SIG-M5 treated with dmso at 0.1 percent for 504 hours (cell line): ENCODE measurements around the gene MAST4.
A peak's percentile ranks its signal among the peaks of the same experiment; 100 is the strongest.
"Not testable (repeated sequence)": the region's sequence is repeated elsewhere in the genome, so short reads cannot be mapped to it uniquely, and the experiment has no call there.

ENCODE experiments used
- DNase-seq: peaks from one replicate; lab custom pipeline; 2025; ENCODE audit not compliant: unreplicated experiment; lab: John Stamatoyannopoulos, UW

Gene MAST4

GRCh38 chr5:66805514-66806430 is 209.6 kb downstream of the MAST4 start:
- no peak for DNase-seq

- peak; percentile 9 for DNase-seq
Observed at GRCh38 chr5:66807743-66808142, 211.6 kb downstream of the MAST4 start.

- no peak for DNase-seq
Observed at GRCh38 chr5:66808663-66809062, 212.5 kb downstream of the MAST4 start.

GRCh38 chr5:66810151-66810550 is 214.0 kb downstream of the MAST4 start:
- no peak for DNase-seq

GRCh38 chr5:66810848-66811261 is 214.7 kb downstream of the MAST4 start:
- DNase-seq: peak; percentile 28

GRCh38 chr5:66812291-66812690 is 216.1 kb downstream of the MAST4 start:
- no peak for DNase-seq

GRCh38 chr5:66813306-66813705 is 217.1 kb downstream of the MAST4 start:
- no peak for DNase-seq

- DNase-seq: peak; percentile 44
Observed at GRCh38 chr5:66814146-66814991, 218.2 kb downstream of the MAST4 start.

GRCh38 chr5:66818304-66818934 is 222.2 kb downstream of the MAST4 start:
- DNase-seq: no peak

GRCh38 chr5:66818935-66819328 is 222.7 kb downstream of the MAST4 start:
- no peak for DNase-seq

- DNase-seq: no peak
Observed at GRCh38 chr5:66820630-66821207, 224.5 kb downstream of the MAST4 start.

GRCh38 chr5:66821688-66822429 is 225.7 kb downstream of the MAST4 start:
- no peak for DNase-seq

GRCh38 chr5:66822906-66823305 is 226.7 kb downstream of the MAST4 start:
- not testable (repeated sequence) for DNase-seq

- no peak for DNase-seq
Observed at GRCh38 chr5:66824476-66824875, 228.3 kb downstream of the MAST4 start.

GRCh38 chr5:66826263-66826662 is 230.1 kb downstream of the MAST4 start:
- DNase-seq: no peak

- DNase-seq: no peak
Observed at GRCh38 chr5:66826696-66827095, 230.5 kb downstream of the MAST4 start.

GRCh38 chr5:66828046-66828547 is 231.9 kb downstream of the MAST4 start:
- no peak for DNase-seq

GRCh38 chr5:66828548-66829357 is 232.6 kb downstream of the MAST4 start:
- DNase-seq: peak; percentile 10

GRCh38 chr5:66829358-66829674 is 233.1 kb downstream of the MAST4 start:
- DNase-seq: no peak
